DMS79 treated with DMSO at 0.1 percent for 48 hours (cell line): Measurements from ENCODE around the gene KRT2.
"Not testable (repeated sequence)": the region's sequence is repeated elsewhere in the genome, so short reads cannot be mapped to it uniquely, and the experiment has no call there.

ENCODE experiments used
- DNase-seq: peaks from one replicate; lab custom pipeline; 2025; lab: John Stamatoyannopoulos, UW

The KRT2 gene

DNA sequence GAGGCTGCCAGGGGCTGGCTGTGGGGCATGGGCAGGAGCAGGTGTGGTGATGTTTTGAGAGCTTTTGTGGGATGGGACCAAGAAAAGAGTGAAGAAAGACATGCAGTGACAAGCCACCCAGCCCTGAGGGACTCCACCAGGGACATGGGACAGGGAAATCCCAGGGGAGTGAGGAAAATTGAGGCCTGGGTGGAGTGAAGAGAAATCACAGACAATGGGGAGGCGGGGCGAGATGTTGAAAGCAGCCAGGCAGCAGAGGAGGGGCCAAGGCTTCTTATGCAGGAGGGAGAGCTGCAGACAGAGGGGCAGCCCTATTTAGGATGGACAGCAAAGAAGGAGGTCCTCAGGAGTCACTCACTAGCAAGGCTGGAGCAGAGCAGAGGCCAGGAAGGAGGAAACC is 32.4 kb upstream of the KRT2 start:
- no peak for DNase-seq

DNA sequence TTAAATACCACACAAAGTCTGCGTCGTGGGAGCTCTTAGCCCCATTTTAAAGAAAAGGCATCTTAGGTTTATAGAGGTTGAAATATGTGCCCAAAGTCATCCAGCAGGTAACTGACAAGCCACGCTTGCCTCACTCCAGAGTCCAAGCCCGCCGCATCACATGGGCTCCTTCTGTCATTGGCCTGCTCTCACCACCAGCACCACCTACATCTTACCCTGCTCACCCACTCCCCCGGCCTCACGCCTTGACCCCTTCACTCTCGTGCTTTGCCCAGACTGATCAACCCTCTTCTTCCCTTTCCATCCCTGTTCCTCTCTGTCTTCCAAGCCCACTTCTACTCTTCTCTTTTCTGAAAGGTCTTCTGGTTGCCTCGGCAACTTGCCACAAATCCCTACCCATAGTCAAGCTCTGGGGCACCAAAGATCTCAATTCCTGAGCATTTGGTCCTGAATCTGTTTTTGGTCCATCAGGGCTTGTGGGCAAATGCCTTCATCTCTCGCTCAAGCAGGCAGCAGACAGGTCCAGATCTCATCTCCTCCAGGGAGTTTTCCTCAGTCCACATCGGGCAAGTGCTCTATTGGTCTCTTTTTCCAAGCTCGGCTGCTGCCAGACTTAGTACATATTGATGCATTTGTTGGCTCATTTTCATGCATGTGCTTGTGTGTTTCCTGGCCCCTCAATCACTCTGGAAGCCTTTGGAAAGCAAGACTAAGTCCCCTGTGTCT is 31.7 kb upstream of the KRT2 start:
- no peak for DNase-seq

DNA sequence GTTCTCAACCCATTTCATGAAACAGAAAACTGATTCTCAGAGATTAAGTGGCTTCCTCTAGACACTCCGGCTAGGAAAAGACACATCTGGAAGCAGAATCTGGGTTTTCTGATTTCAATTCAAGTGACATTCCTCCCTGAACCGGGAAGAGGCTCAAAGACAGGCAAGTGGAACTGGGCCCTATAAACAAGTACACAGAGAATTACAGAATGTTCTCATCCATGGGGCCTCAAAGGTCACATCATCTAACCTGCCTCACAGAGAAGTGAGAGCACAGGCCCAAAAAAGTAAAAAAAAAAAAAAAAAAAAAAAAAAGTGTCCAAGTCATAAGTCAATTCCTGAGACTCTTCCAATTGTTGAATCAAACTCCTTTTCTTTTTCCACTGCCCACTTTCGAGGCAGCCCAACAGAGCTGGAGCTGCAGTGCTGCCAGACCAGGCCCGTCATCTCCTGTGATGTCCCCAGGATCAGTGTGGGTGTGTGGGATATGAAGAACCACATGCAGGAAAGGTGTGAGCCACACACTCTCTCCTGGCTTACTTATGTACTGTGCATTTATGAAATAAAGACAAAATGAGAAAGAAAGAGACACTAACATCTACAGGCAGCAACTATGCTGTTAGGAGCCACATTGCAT is 31.0 kb upstream of the KRT2 start:
- DNase-seq = no peak

GRCh38 chr12:52682381-52682660 is 30.3 kb upstream of the KRT2 start:
- DNase-seq = no peak

DNA sequence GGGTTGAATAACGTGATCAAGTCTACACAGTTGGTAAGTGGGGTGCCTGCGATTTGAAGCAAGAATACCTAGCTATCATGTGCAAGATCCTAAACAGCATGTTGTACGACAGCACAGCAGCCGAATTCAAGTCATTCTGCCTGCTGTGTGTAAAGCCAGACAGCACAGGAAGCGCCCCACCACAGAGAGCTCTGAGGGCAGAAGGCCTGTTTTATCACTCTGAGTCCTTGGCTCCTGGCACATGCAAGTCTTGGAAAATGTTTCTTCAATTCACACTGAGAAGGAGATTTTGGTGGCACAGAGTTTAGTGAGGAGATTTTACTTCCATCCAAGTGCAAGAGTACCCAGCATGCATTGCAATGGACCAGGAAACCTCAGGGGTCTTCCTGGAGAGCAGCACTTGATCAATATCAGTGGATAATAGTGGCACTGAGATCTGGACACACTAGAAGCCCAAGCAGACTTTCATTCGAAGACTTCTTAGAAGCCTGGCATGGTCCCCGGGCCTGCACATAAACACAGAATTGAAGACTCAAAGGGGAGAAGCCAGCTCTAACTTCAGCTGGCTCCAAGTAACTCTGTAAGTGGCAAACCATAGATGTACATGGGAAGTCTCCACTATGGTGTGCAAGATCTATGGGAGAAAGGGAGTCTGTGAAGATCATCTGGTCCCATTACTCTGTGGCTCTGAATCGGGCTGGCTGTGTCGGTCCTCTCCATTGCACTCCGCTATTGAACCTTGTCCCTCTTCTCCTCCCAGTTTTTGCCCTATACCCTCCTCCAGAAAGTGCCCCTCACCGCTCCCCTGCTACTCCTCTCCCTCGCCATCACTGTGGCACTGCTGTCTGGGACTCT is 29.7 kb upstream of the KRT2 start:
- no peak for DNase-seq

DNA sequence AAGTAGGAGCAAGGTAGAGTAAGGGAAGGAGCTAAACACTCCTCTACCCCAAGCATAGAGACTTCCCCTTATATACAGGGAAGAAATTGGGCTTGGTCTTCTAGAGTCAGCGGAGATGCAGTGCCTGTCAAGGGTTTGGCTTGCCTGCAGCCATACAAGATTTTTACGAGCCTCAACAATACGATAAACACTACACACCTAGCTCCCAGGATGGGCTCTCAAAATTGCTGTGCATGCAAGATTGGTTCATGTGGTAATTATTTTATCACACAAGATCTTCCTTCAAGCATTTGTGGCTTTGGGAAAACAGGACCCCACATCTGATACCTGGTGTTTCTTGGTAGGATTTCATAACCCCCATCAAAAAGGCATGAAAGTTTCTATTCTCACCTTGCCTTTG is 28.4 kb upstream of the KRT2 start, which contains the start of gene KRT1:
KRT1 (minus strand) TSS at position 45 of the 400 bp plus-strand sequence. CDS start 59 bp downstream, outside the sequence.
- peak; percentile 21 for DNase-seq

DNA sequence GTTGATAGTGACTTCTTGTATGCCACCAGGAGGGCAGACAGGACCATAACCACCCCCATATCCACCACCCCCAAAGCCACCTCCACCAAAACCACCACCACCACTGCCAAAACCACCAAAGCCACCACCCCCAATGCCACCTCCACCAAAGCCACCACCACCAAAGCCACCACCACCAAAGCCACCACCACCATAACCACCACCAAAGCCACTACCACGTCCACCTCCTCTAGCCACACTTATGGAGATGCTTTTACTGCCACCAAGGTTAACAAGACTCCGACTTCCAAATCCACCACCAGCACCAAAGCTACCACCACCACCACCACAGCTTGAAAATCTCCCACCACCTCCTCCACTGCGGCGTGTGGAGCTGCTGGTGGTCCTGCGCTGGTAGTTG is 27.9 kb upstream of the KRT2 start:
- DNase-seq = no peak

DNA sequence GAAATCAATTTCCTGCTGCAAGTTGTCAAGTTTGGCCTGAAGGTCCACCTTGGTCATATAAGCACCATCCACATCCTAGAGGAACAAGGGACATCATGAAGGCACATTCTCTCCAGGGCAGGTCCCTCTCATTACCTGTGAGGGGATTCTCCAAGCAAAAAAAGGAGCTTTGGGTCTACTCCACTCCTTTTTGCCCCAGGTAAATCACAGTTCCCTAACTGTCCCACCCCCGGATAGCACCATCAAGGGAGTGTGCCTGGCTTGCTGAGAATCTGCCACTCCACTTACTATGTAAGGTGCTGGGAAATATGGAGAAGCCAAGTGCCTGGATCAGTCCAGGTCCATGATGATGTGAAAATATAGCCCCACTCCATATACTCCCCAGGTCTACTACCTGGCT is 25.7 kb upstream of the KRT2 start:
- no peak for DNase-seq

- DNase-seq = no peak
Measured at GRCh38 chr12:52677126-52677525, 25.1 kb upstream of the KRT2 start.

GRCh38 chr12:52676163-52676562 is 24.2 kb upstream of the KRT2 start:
- DNase-seq = no peak

DNA sequence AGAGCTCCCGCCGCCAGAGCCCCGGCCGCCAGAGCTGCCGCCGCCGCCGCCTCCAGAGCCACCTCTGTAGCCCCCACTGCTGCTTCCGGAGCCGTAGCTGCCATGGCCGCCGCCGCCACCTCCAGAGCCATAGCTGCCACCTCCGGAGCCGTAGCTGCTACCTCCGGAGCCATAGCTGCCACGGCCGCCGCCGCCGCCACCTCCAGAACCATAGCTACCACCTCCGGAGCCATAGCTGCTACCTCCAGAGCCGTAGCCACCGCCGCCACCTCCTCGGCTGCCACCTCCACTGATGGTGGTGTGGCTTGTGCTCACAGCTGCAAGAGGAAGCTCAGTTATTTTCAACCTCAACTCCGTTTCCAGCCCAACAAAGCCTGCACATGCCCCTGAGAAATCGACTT is 23.3 kb upstream of the KRT2 start:
- DNase-seq = no peak

DNA sequence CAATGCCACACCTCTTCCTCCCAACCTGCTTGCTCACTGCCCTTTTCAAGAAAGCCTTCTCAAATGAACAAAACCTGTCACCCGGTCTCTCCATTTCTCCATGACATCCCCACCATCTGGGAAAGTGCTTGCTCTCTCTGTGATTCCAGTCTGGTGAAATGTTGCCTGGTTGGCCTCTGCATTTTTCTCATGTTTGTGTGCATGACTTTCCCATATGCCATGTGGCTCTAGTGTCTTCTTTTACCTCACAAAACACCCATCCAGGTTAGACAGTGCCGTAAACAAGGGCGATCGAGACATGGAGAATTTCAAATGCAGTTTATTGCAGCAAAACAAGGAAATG is 22.4 kb upstream of the KRT2 start:
- DNase-seq = no peak

DNA sequence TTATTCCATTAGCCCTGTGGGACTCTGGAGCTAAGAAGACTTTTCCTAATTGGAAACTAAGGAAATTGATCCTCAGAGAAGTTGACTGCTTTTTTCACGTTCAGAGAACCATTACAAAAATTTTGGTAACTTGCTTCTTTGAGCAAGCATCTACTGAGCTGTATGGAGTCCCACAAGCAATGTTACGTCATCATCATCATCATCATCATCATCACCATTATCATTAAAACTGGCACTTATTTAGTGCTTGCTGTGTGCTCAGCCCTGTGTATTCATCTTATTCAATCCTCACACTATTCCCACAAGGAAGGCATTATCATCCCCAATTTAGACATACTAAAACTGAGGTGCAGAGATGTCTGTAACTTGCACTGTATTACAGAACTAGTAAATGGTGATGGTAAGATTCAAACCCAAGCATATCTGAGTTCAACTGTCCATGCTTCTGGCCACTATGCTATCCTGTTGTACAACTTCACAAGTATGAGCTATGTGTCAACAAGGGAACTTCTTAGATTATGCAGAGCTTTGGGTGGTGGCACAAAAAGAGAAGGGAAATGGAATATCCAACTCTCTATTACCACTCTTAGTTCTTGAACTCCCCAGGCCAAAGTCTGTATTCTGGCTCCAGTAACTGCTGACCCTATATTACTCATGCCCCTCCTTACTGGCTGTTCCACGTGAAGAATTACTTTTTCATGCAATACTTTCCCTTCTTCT is 21.9 kb upstream of the KRT2 start:
- no peak for DNase-seq

- DNase-seq = no peak
Measured at GRCh38 chr12:52673217-52673616, 21.2 kb upstream of the KRT2 start.

- no peak for DNase-seq
Measured at GRCh38 chr12:52672321-52672933, 20.4 kb upstream of the KRT2 start.

GRCh38 chr12:52670961-52671360 is 18.9 kb upstream of the KRT2 start:
- no peak for DNase-seq

DNA sequence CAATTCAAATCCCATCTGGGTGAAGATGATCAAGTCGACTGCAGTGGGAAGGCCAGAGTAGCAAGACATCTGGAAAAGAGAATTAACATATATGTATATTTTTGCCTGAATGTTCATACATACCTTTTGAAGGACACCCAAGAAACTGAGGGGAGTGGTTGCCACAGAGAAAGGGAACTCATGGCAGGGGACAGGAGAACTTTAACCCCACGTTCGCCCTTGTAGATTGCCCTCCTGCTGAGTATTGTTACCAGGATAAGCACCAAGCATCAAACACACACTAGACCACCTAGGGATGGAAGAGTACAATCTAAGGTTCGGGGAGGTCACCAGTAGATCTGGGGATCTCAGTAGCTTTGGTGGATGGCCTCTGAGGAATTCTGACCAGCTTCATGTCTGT is 18.5 kb upstream of the KRT2 start:
- no peak for DNase-seq

DNA sequence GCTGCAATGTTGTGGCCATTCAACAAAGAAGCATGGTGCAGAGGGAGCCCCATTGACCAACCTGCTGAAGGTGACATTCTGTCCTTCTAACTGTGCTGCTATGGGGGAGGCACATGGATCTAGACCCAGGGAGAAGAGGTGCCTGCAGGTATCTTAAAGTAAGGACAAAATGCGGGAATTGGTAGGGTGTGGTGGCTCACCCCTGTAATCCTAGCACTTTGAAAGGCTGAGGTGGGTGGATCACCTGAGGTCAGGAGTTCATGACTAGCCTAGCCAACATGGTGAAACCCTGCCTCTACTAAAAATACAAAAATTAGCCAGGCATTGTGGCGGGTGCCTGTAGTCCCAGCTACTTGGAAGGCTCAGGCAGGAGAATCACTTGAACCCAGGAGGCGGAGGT is 17.9 kb upstream of the KRT2 start:
- not testable (repeated sequence) for DNase-seq

- no peak for DNase-seq
Measured at GRCh38 chr12:52669426-52669825, 17.4 kb upstream of the KRT2 start.

- no peak for DNase-seq
Measured at GRCh38 chr12:52667931-52668330, 15.9 kb upstream of the KRT2 start.

- DNase-seq = no peak
Measured at GRCh38 chr12:52667509-52667908, 15.5 kb upstream of the KRT2 start.

DNA sequence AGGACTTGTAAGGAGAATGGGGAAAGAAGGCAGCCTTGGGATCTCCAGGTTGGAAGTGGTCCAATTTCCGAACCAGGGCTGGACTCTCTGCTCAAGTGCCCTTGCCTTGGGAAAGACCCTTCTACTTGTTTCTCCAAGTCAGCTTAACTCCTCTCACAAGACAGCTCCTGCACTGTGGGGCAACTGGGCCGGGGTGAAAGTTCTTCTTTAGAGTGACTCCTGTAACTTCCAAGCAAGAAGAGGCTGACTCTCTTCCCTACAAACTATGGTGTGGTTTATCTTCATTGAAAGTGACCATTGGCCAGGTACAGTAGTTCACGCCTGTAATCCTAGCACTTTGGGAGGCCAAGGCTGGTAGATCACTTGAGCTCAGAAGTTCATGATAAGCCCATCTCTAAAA is 14.5 kb upstream of the KRT2 start:
- DNase-seq = no peak
